IPS-18a (cell line): Measurements from ENCODE around the gene ZNF557.
"Not testable (repeated sequence)": the region's sequence is repeated elsewhere in the genome, so short reads cannot be mapped to it uniquely, and the experiment has no call there.

Experiments
- H3K27ac ChIP-seq: one replicate; pipeline ENCODE4 v1.5.1; 2013; ENCODE audit warnings: low read length
- H3K27me3 ChIP-seq: one replicate; pipeline ENCODE4 v1.6.1; 2013; ENCODE audit warnings: mild to moderate bottlenecking, low read length; ENCODE audit not compliant: control insufficient read depth, insufficient read depth
- H3K36me3 ChIP-seq: one replicate; pipeline ENCODE4 v1.6.1; 2013; ENCODE audit warnings: low read depth, low read length; ENCODE audit not compliant: control insufficient read depth
- H3K4me1 ChIP-seq: one replicate; pipeline ENCODE4 v1.6.1; 2013; ENCODE audit warnings: low read depth, low read length; ENCODE audit not compliant: control insufficient read depth
- H3K4me3 ChIP-seq: one replicate; pipeline ENCODE4 v1.5.1; 2013; ENCODE audit warnings: low read length
- H3K9ac ChIP-seq: one replicate; pipeline ENCODE4 v1.6.1; 2013; ENCODE audit warnings: mild to moderate bottlenecking, low read length, moderate library complexity
- H3K9me3 ChIP-seq: one replicate; pipeline ENCODE4 v1.6.1; 2013; ENCODE audit warnings: low read depth, low read length; ENCODE audit not compliant: control insufficient read depth

The ZNF557 gene

DNA sequence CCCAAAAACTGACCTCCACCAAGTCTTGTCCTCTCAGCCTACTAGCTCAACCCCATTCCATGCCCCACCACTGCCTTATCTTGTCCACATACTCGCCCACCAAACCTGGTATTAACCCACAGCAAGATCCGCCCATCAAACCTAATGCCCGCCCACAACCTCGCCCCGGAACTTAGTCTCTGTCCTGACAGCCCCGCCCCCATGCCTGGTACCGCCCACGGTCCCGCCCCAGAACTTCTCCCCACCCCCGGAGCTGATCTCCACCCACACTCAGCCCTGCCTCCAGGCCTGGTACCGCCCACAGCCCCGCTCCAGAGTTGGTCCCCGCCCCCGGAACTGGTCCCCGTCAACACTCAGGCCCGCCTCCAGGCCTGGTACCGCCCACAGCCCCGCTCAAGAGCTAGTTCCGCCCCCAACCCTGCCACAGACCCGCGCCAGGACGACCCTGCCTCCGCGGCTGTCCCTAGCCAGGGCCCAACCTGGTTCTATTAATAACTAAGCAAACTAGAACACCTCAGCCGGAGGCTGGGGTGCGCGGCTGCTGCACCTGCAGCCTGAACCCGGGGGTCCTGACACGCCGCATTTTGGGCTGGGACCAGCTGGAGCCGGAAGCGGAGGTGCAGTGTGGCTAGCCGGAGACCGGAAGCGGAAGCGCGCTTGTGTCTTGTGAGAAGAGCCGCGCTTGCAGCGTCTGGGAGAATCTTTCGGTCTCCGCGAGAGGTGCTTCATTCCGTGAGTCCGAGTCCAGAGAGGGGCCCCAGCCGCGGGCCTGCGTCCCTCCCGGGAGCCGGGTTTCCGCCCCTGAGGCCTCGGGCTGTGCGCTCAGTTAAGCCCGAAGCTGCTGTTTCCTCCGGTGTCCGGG, at the start of gene ZNF557:
Gene ZNF557 (plus strand): TSS at position 662 of the 862 bp plus-strand sequence. CDS start 5,372 bp downstream, outside the sequence.
- H3K36me3 ChIP-seq = peaks cover 11% of the 10 kb centered on the region
- no peaks in the 10 kb centered on the region for H3K27me3 ChIP-seq
- peaks cover 4% of the 10 kb centered on the region for H3K4me1 ChIP-seq
- peaks cover 4% of the 10 kb centered on the region for H3K9me3 ChIP-seq
- no peak within 1 kb of the TSS for H3K27ac ChIP-seq
- peak within 1 kb of the TSS; percentile 96 for H3K4me3 ChIP-seq
- peak within 1 kb of the TSS; percentile 70 for H3K9ac ChIP-seq

DNA sequence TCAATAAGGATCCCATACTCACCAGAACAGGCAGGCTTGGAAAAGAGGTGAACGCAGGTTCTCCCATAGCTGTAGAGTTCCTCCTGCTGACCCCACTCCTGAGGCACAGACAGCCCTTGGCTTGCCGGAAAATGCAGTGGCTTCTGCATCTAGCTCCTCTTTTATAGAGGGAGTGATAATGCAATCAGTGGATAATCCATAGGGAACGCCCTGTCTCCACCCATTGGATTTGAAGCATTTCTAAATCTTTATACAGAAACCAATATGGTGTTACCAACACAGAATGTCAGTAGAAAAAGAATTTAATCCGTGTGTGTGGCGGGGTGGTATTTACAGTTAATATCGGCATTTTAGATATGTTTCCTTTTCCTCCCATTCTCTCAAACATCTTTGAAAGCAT, 48.2 kb upstream of the ZNF557 start, which contains the start of gene MBD3L2B:
Gene MBD3L2B (minus strand): TSS at position 101 of the 400 bp plus-strand sequence. CDS start 34 bp downstream, at position 67.
- peaks cover 12% of the 10 kb centered on the region for H3K9me3 ChIP-seq
- H3K36me3 ChIP-seq, H3K27me3 ChIP-seq, H3K9ac ChIP-seq, H3K4me3 ChIP-seq, H3K4me1 ChIP-seq, H3K27ac ChIP-seq: not testable (repeated sequence)

DNA sequence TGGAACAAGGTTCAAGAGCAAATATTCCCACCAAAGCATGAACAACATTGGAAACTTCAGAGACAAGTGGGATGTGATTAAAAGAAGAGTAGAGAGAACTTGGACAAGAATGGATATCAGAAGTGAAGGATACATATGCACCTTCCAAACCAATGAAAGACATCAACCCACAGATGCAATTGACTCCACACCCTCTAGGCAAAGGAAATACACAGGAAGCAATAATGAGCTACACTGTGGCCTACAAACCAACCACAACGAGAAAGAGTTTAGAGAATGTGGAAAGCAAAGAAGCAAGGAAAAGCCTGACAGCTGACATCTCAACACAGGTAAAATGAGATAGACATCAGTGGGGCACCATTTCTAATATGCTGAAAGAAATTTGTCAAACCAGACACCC, 40.7 kb upstream of the ZNF557 start:
- not testable (repeated sequence) for H3K9me3 ChIP-seq

DNA sequence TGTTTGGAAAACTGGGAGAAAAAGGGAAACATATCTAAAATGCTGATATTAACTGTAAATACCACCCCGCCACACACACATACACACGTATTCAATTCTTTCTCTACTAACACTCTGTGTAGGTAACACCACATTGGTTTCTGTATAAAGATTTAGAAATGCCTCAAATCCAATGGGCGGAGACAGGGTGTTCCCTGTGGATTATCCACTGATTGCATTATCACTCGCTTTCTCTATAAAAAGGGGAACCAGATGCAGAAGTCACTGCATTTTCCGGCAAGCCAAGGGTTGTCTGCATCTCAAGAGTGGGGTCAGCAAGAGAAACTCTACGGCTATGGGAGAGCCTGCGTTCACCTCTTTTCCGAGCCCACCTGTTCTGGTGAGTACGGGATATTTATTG, 39.2 kb upstream of the ZNF557 start, which contains the start of gene MBD3L5:
Gene MBD3L5 (plus strand): TSS at position 301 of the 400 bp plus-strand sequence. CDS start 34 bp downstream, at position 335.
- not testable (repeated sequence) for H3K9me3 ChIP-seq, H3K27ac ChIP-seq, H3K4me3 ChIP-seq, H3K27me3 ChIP-seq, H3K9ac ChIP-seq, H3K4me1 ChIP-seq, H3K36me3 ChIP-seq

More for the DNA sequence above, 40.7 kb upstream of the ZNF557 start:
- H3K27me3 ChIP-seq, H3K4me3 ChIP-seq, H3K27ac ChIP-seq, H3K4me1 ChIP-seq, H3K9ac ChIP-seq, H3K36me3 ChIP-seq: not testable (repeated sequence)

DNA sequence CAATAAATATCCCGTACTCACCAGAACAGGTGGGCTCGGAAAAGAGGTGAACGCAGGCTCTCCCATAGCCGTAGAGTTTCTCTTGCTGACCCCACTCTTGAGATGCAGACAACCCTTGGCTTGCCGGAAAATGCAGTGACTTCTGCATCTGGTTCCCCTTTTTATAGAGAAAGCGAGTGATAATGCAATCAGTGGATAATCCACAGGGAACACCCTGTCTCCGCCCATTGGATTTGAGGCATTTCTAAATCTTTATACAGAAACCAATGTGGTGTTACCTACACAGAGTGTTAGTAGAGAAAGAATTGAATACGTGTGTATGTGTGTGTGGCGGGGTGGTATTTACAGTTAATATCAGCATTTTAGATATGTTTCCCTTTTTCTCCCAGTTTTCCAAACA, 29.4 kb upstream of the ZNF557 start, which contains the start of gene MBD3L4:
Gene MBD3L4 (minus strand): TSS at position 101 of the 400 bp plus-strand sequence. CDS start 35 bp downstream, at position 66.
- H3K27me3 ChIP-seq, H3K9me3 ChIP-seq, H3K36me3 ChIP-seq, H3K4me1 ChIP-seq, H3K27ac ChIP-seq, H3K4me3 ChIP-seq, H3K9ac ChIP-seq: not testable (repeated sequence)

DNA sequence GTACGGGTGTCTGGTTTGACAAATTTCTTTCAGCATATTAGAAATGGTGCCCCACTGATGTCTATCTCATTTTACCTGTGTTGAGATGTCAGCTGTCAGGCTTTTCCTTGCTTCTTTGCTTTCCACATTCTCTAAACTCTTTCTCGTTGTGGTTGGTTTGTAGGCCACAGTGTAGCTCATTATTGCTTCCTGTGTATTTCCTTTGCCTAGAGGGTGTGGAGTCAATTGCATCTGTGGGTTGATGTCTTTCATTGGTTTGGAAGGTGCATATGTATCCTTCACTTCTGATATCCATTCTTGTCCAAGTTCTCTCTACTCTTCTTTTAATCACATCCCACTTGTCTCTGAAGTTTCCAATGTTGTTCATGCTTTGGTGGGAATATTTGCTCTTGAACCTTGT, 27.9 kb upstream of the ZNF557 start:
- not testable (repeated sequence) for H3K4me1 ChIP-seq, H3K27ac ChIP-seq, H3K9ac ChIP-seq

DNA sequence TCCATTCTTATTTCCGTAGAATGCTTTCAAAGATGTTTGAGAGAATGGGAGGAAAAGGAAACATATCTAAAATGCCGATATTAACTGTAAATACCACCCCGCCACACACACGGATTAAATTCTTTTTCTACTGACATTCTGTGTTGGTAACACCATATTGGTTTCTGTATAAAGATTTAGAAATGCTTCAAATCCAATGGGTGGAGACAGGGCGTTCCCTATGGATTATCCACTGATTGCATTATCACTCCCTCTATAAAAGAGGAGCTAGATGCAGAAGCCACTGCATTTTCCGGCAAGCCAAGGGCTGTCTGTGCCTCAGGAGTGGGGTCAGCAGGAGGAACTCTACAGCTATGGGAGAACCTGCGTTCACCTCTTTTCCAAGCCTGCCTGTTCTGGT, 20.5 kb upstream of the ZNF557 start, which contains the start of gene MBD3L2:
Gene MBD3L2 (plus strand): TSS at position 301 of the 400 bp plus-strand sequence. CDS start 53 bp downstream, at position 354.
- H3K27ac ChIP-seq, H3K4me1 ChIP-seq, H3K27me3 ChIP-seq: not testable (repeated sequence)

More for the DNA sequence above, 27.9 kb upstream of the ZNF557 start:
- not testable (repeated sequence) for H3K4me3 ChIP-seq, H3K9me3 ChIP-seq, H3K36me3 ChIP-seq, H3K27me3 ChIP-seq

DNA sequence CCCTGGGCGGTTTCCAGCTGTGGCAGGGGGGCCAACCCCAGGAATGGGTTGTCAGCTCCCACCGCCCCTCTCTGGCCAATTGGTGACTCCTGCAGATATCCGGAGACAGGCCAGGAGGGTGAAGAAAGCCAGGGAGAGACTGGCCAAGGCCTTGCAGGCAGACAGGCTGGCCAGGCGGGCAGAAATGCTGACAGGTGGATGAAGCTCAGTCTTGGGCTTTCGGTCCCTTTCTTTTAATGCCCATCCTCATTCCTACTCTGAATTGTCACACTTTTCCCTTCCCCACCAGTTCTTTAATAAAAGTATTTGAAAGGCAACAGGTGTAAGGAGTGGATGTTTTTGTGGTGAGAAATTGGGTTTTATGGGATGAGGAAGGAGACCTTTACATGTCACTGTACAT, 18.1 kb upstream of the ZNF557 start:
- H3K9me3 ChIP-seq, H3K4me1 ChIP-seq, H3K36me3 ChIP-seq, H3K27ac ChIP-seq, H3K9ac ChIP-seq, H3K27me3 ChIP-seq, H3K4me3 ChIP-seq: not testable (repeated sequence)

More for the DNA sequence above, 20.5 kb upstream of the ZNF557 start, which contains the start of gene MBD3L2:
- H3K36me3 ChIP-seq, H3K9me3 ChIP-seq, H3K9ac ChIP-seq, H3K4me3 ChIP-seq: not testable (repeated sequence)

DNA sequence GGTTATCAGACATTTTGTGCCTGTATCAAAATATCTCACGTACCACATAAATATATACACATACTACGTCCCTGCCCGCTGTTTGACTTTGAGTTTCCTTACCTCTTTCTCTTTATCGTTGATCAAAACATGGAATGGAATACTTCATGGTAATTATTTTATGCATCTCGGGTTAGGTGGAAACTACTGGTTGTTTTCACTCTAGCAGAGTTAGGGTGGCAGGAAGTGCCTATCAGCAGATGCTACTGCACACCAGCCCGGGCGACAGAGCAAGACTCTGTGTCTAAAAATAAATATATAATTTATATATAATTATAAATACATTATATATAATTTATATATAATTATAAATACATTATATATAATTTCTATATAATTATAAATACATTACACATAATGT, 16.6 kb upstream of the ZNF557 start:
- H3K4me3 ChIP-seq, H3K9ac ChIP-seq, H3K27ac ChIP-seq, H3K27me3 ChIP-seq, H3K9me3 ChIP-seq, H3K4me1 ChIP-seq, H3K36me3 ChIP-seq: not testable (repeated sequence)

DNA sequence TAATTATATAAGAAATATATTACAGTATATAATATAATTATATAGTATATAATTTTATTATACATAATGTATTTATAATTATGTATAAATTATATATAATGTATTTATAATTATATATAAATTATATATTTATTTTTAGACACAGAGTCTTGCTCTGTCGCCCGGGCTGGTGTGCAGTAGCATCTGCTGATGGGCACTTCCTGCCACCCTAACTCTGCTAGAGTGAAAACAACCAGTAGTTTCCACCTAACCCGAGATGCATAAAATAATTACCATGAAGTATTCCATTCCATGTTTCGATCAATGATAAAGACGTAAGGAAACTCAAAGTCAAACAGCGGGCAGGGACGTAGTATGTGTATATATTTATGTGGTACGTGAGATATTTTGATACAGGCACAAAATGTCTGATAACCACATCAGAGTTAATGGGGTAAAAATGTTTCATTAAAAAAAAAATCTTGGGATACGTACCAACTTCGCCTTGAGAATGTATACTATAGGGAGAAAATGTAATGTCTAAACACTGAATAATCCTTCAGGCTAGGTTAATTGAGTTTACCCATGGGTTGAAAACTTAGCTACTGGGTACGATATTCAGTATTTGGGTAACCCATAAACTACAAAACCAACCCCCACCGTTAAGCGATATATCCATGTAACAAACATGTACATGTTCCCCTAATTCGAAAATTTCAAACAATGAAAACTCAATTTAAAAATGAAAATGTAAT, 14.7 kb upstream of the ZNF557 start:
- H3K36me3 ChIP-seq, H3K4me3 ChIP-seq, H3K27ac ChIP-seq, H3K27me3 ChIP-seq, H3K4me1 ChIP-seq, H3K9ac ChIP-seq, H3K9me3 ChIP-seq: not testable (repeated sequence)

DNA sequence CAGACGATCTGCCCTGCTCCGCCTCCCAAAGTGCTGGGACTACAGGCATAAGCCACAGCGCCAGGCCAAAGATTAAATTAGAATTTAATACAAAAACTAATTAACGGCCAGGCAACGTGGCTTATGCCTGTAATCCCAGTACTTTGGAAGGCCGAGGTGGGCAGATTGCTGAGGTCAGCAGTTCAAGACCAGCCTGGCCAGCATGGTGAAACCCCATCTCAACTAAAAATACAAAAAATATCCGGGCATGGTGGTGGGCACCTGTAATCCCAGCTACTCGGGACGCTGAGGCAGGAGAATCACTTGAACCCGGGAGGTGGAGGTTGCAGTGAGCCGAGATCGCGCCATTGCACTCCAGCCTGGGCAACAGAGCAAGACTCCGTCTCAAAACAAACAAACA, 13.8 kb upstream of the ZNF557 start:
- not testable (repeated sequence) for H3K27me3 ChIP-seq, H3K9me3 ChIP-seq, H3K4me3 ChIP-seq, H3K27ac ChIP-seq, H3K4me1 ChIP-seq, H3K9ac ChIP-seq, H3K36me3 ChIP-seq
